HG03432 (cell line): ENCODE measurements around the gene C6orf89.
A peak's percentile ranks its signal among the peaks of the same experiment; 100 is the strongest.

Source experiments
- ATAC-seq: cut with Tn5 transposase; IDR thresholded peaks from one replicate; pipeline ENCODE4 v1.9.1; 2021; ENCODE audit warnings: mild to moderate bottlenecking, moderate library complexity; ENCODE audit not compliant: unreplicated experiment

C6orf89 gene

GRCh38 chr6:36852481-36853147, 33.1 kb upstream of the C6orf89 start:
- no peak for ATAC-seq

GRCh38 chr6:36853325-36853724, 32.4 kb upstream of the C6orf89 start:
- ATAC-seq = no peak

GRCh38 chr6:36855750-36856149, 30.0 kb upstream of the C6orf89 start:
- no peak for ATAC-seq

- no peak for ATAC-seq
Observed at GRCh38 chr6:36856277-36856676, 29.5 kb upstream of the C6orf89 start.

- ATAC-seq = no peak
Observed at GRCh38 chr6:36857325-36857724, 28.4 kb upstream of the C6orf89 start.

GRCh38 chr6:36858407-36858981, 27.3 kb upstream of the C6orf89 start:
- ATAC-seq = no peak

GRCh38 chr6:36860126-36860525, 25.6 kb upstream of the C6orf89 start:
- ATAC-seq = no peak

GRCh38 chr6:36862164-36862847, 23.4 kb upstream of the C6orf89 start:
- ATAC-seq = no peak

- ATAC-seq = no peak
Observed at GRCh38 chr6:36862848-36863382, 22.8 kb upstream of the C6orf89 start.

- no peak for ATAC-seq
Observed at GRCh38 chr6:36863670-36864540, 21.8 kb upstream of the C6orf89 start.

GRCh38 chr6:36865835-36866234, 19.9 kb upstream of the C6orf89 start:
- no peak for ATAC-seq

GRCh38 chr6:36867471-36868224, 18.1 kb upstream of the C6orf89 start:
- no peak for ATAC-seq

- ATAC-seq = no peak
Observed at GRCh38 chr6:36871686-36872085, 14.1 kb upstream of the C6orf89 start.

GRCh38 chr6:36873115-36873514, 12.6 kb upstream of the C6orf89 start:
- no peak for ATAC-seq

GRCh38 chr6:36873612-36874442, 11.9 kb upstream of the C6orf89 start:
- no peak for ATAC-seq

- ATAC-seq = peak; percentile 79
Observed at GRCh38 chr6:36874443-36875249, 11.1 kb upstream of the C6orf89 start, which contains the start of gene PPIL1. TSS of gene PPIL1 (minus strand) at chr6:36874803. CDS start at chr6:36874772, 31 bp downstream.

GRCh38 chr6:36875250-36875633, 10.5 kb upstream of the C6orf89 start:
- no peak for ATAC-seq

- no peak for ATAC-seq
Observed at GRCh38 chr6:36884610-36885009, 1.1 kb upstream of the C6orf89 start.
